CD8-positive, alpha-beta memory T cell (primary cell): ENCODE measurements around the gene TMEM120B. TPM values are rescaled to one million over a fixed set of nuclear protein-coding genes. Genes with fewer than 3 reads are reported as not detected.
"Not testable (repeated sequence)": the region's sequence is repeated elsewhere in the genome, so short reads cannot be mapped to it uniquely, and the experiment has no call there.

ENCODE experiments used
- CTCF ChIA-PET: fragments of 350-600 bp; sonication (Branson Sonifier 250); formaldehyde crosslinking; loops from one replicate; lab custom pipeline; 2021; ENCODE audit warnings: antibody characterized with exemption; lab: Charles Lee
- POLR2A ChIA-PET: fragments of 350-600 bp; sonication (Branson Sonifier 250); formaldehyde crosslinking; loops from one replicate; lab custom pipeline; 2021; ENCODE audit warnings: antibody characterized with exemption; lab: Charles Lee
- DNase-seq, 5 donors: peaks; one replicate each; pipeline versions ENCODE4 v3.0.0 to v3.0.0-alpha.2; 2020 to 2022; ENCODE audit warnings: mixed read lengths in 1 of 5
- H3K27ac ChIP-seq: one replicate; pipeline ENCODE4 v1.7.0; 2013; ENCODE audit warnings: low read depth, mild to moderate bottlenecking, low read length, moderate library complexity
- H3K27me3 ChIP-seq: 2 replicates; pipeline ENCODE4 v1.7.0; 2013; ENCODE audit warnings: low read length, mild to moderate bottlenecking; ENCODE audit not compliant: insufficient read depth, poor library complexity, severe bottlenecking
- H3K36me3 ChIP-seq: 2 replicates; pipeline ENCODE4 v1.7.0; 2013; ENCODE audit warnings: mild to moderate bottlenecking, low read length, moderate library complexity; ENCODE audit not compliant: insufficient read depth
- H3K4me1 ChIP-seq: 2 replicates; pipeline ENCODE4 v1.7.0; 2013; ENCODE audit warnings: mild to moderate bottlenecking, low read length, moderate library complexity; ENCODE audit not compliant: insufficient read depth
- H3K4me3 ChIP-seq: 2 replicates; pipeline ENCODE4 v1.7.0; 2013; ENCODE audit warnings: mild to moderate bottlenecking, low read length
- H3K9me3 ChIP-seq: 2 replicates; pipeline ENCODE4 v1.7.0; 2013; ENCODE audit warnings: mild to moderate bottlenecking, low read length
- H3K27ac Mint-ChIP-seq, 8 donors: one replicate each; pipeline ENCODE4 v1.8.0; 2020 to 2021; ENCODE audit warnings: mixed read lengths in 8 of 8, mild to moderate bottlenecking in 6 of 8, inconsistent platforms in 3 of 8, moderate library complexity in 3 of 8
- H3K27me3 Mint-ChIP-seq, 2 donors: one replicate each; pipeline ENCODE4 v1.8.0; 2020 to 2021; ENCODE audit warnings: mixed read lengths in 2 of 2, mild to moderate bottlenecking in 1 of 2, moderate library complexity in 1 of 2
- H3K36me3 Mint-ChIP-seq, 3 donors: one replicate each; pipeline ENCODE4 v1.8.0; 2020 to 2021; ENCODE audit warnings: mixed read lengths in 3 of 3, inconsistent platforms in 1 of 3, mild to moderate bottlenecking in 1 of 3
- H3K4me1 Mint-ChIP-seq, 3 donors: one replicate each; pipeline ENCODE4 v1.8.0; 2020 to 2021; ENCODE audit warnings: mixed read lengths in 3 of 3, inconsistent platforms in 1 of 3, mild to moderate bottlenecking in 1 of 3
- H3K4me3 Mint-ChIP-seq, 7 donors: one replicate each; pipeline ENCODE4 v1.8.0; 2020 to 2021; ENCODE audit warnings: mixed read lengths in 7 of 7, mild to moderate bottlenecking in 6 of 7, moderate library complexity in 4 of 7, inconsistent platforms in 2 of 7
- H3K9me3 Mint-ChIP-seq, 5 donors: one replicate each; pipeline ENCODE4 v1.8.0; 2020 to 2022; ENCODE audit warnings: mixed read lengths in 5 of 5, mild to moderate bottlenecking in 3 of 5, moderate library complexity in 2 of 5, inconsistent platforms in 1 of 5
- polyA plus RNA-seq: library from polyadenylated mRNA; unstranded; fragments of 300-500 nt; fragmentation: Illumina TruSeq; gene quantifications from one replicate; pipeline ENCODE4 v1.2.3, GENCODE V29; 2021
- total RNA-seq, 2 experiments: library from RNA; stranded (reverse); gene quantifications; one replicate each; pipeline ENCODE4 v1.2.3, GENCODE V29; 2021

TMEM120B gene
- total and polyA plus RNA-seq, 3 experiments from 2014 or later = 3.9 to 15.2 (median 12.5) TPM

GRCh38 chr12:121693155-121693687 lies 19.3 kb upstream of the TMEM120B start:
- no peak overlapping the region for H3K4me3 Mint-ChIP-seq
- CTCF ChIA-PET = interaction anchor here (1.0 to 10.0 kb wide), 6 partner anchors 19 to 141 kb away, joined by 3 to 104 read pairs (median 3); partner anchors contain the start of genes RHOF and TMEM120B
- POLR2A ChIA-PET = interaction anchor here (0.5 to 0.7 kb wide), 3 partner anchors 100 to 776 kb away, joined by 3 to 5 read pairs (median 3); partner anchors contain the start of gene RHOF
- H3K36me3 ChIP-seq = no peaks in the 10 kb centered on the region
- H3K27ac Mint-ChIP-seq = no peak overlapping the region
- no peak overlapping the region for H3K27ac ChIP-seq
- H3K36me3 Mint-ChIP-seq = no peaks in the 10 kb centered on the region
- H3K4me1 Mint-ChIP-seq = peaks cover 2 to 6% (median 5%) of the 10 kb centered on the region in 3 donors
- H3K9me3 ChIP-seq = no peaks in the 10 kb centered on the region
- H3K27me3 Mint-ChIP-seq = no peaks in the 10 kb centered on the region
- H3K9me3 Mint-ChIP-seq = no peaks in the 10 kb centered on the region
- H3K27me3 ChIP-seq = no peaks in the 10 kb centered on the region
- peaks cover 4% of the 10 kb centered on the region for H3K4me1 ChIP-seq
- DNase-seq = no peak
- no peak overlapping the region for H3K4me3 ChIP-seq

- Mint-ChIP-seq H3K27me3 (no peaks in the 10 kb centered on the region), H3K36me3 (no peaks in the 10 kb centered on the region), H3K27ac (no peak overlapping the region), H3K4me1 (peaks cover 2 to 6% (median 5%) of the 10 kb centered on the region in 3 donors), H3K4me3 (peak overlapping the region in 1 of 7 donors; percentile 32), H3K9me3 (no peaks in the 10 kb centered on the region)
- peaks cover 4% of the 10 kb centered on the region for H3K4me1 ChIP-seq
- no peak overlapping the region for H3K27ac ChIP-seq
- H3K4me3 ChIP-seq = no peak overlapping the region
- no peaks in the 10 kb centered on the region for H3K36me3 ChIP-seq
- peak in 2 of 5 donors; percentile 54 to 61 for DNase-seq
- POLR2A ChIA-PET = no interaction called here
- H3K9me3 ChIP-seq = no peaks in the 10 kb centered on the region
- CTCF ChIA-PET = interaction anchor here (1.0 to 10.0 kb wide), 6 partner anchors 76 to 115 kb away, joined by 4 to 104 read pairs (median 10); partner anchors contain the start of gene RHOF
- no peaks in the 10 kb centered on the region for H3K27me3 ChIP-seq
Observed at GRCh38 chr12:121697093-121697698, 15.4 kb upstream of the TMEM120B start.

GRCh38 chr12:121697861-121698260 lies 14.7 kb upstream of the TMEM120B start:
- CTCF ChIA-PET = interaction anchor here (1.0 to 10.0 kb wide), 6 partner anchors 75 to 140 kb away, joined by 4 to 104 read pairs (median 6); partner anchors contain the start of gene RHOF
- H3K4me1 ChIP-seq, H3K36me3 ChIP-seq, H3K27me3 ChIP-seq, H3K27ac Mint-ChIP-seq, H3K27me3 Mint-ChIP-seq, DNase-seq, H3K4me3 Mint-ChIP-seq, H3K36me3 Mint-ChIP-seq, H3K4me1 Mint-ChIP-seq, H3K9me3 ChIP-seq, H3K9me3 Mint-ChIP-seq, H3K27ac ChIP-seq, H3K4me3 ChIP-seq, POLR2A ChIA-PET: not testable (repeated sequence)

- DNase-seq = no peak
- Mint-ChIP-seq H3K36me3 (no peaks in the 10 kb centered on the region), H3K4me1 (peaks cover 2 to 6% (median 5%) of the 10 kb centered on the region in 3 donors), H3K4me3 (no peak overlapping the region), H3K9me3 (peaks cover 0 to 2% (median 0%) of the 10 kb centered on the region in 5 donors), H3K27ac (peak overlapping the region in 1 of 8 donors; percentile 39), H3K27me3 (peaks cover 0 to 3% of the 10 kb centered on the region in 2 donors)
- H3K27me3 ChIP-seq = no peaks in the 10 kb centered on the region
- no peak overlapping the region for H3K27ac ChIP-seq
- H3K4me3 ChIP-seq = no peak overlapping the region
- H3K9me3 ChIP-seq = no peaks in the 10 kb centered on the region
- ChIA-PET CTCF (interaction anchor here (1.7 to 10.0 kb wide), 4 partner anchors 11 to 110 kb away, joined by 6 to 104 read pairs (median 10); partner anchors contain the start of genes RHOF and TMEM120B), POLR2A (no interaction called here)
- H3K4me1 ChIP-seq = peaks cover 4% of the 10 kb centered on the region
- H3K36me3 ChIP-seq = no peaks in the 10 kb centered on the region
Observed at GRCh38 chr12:121701667-121702277, 10.8 kb upstream of the TMEM120B start.

- no peak for DNase-seq
- H3K36me3 ChIP-seq = no peaks in the 10 kb centered on the region
- H3K36me3 Mint-ChIP-seq = no peaks in the 10 kb centered on the region
- H3K9me3 ChIP-seq = no peaks in the 10 kb centered on the region
- H3K27ac ChIP-seq = no peak overlapping the region
- CTCF ChIA-PET = interaction anchor here (2.5 to 2.7 kb wide), 2 partner anchors 9 to 91 kb away, joined by 7 to 11 read pairs; partner anchors contain the start of genes RHOF and TMEM120B
- no peak overlapping the region for H3K4me3 ChIP-seq
- H3K27me3 ChIP-seq = no peaks in the 10 kb centered on the region
- H3K4me3 Mint-ChIP-seq = no peak overlapping the region
- H3K4me1 Mint-ChIP-seq = no peaks in the 10 kb centered on the region
- no peaks in the 10 kb centered on the region for H3K4me1 ChIP-seq
- H3K9me3 Mint-ChIP-seq = peaks cover 0 to 2% (median 0%) of the 10 kb centered on the region in 5 donors
- H3K27me3 Mint-ChIP-seq = peaks cover 0 to 3% of the 10 kb centered on the region in 2 donors
- POLR2A ChIA-PET = interaction anchor here (0.6 kb wide), 1 partner anchor 83 kb away, joined by 5 read pairs; no protein-coding TSS in a partner anchor
- H3K27ac Mint-ChIP-seq = no peak overlapping the region
Observed at GRCh38 chr12:121702944-121703343, 9.6 kb upstream of the TMEM120B start.

GRCh38 chr12:121705514-121705913 lies 7.0 kb upstream of the TMEM120B start:
- Histone ChIP-seq H3K27me3 (no peaks in the 10 kb centered on the region), H3K36me3 (no peaks in the 10 kb centered on the region), H3K4me1 (no peaks in the 10 kb centered on the region), H3K4me3 (no peak overlapping the region), H3K27ac (no peak overlapping the region), H3K9me3 (no peaks in the 10 kb centered on the region)
- H3K36me3 Mint-ChIP-seq = no peaks in the 10 kb centered on the region
- H3K4me3 Mint-ChIP-seq = no peak overlapping the region
- no peak for DNase-seq
- peaks cover 0 to 2% (median 0%) of the 10 kb centered on the region in 5 donors for H3K9me3 Mint-ChIP-seq
- ChIA-PET POLR2A (no interaction called here), CTCF (interaction anchor here (1.2 to 1.3 kb wide), 3 partner anchors 69 to 106 kb away, joined by 3 to 6 read pairs (median 4); partner anchors contain the start of gene RHOF)
- no peaks in the 10 kb centered on the region for H3K4me1 Mint-ChIP-seq
- peak overlapping the region in 2 of 8 donors; percentile 1 to 14 for H3K27ac Mint-ChIP-seq
- peaks cover 0 to 3% of the 10 kb centered on the region in 2 donors for H3K27me3 Mint-ChIP-seq

- ChIA-PET POLR2A (no interaction called here), CTCF (no interaction called here)
- DNase-seq = no peak
- no peaks in the 10 kb centered on the region for H3K9me3 ChIP-seq
- Mint-ChIP-seq H3K4me3 (no peak overlapping the region), H3K27me3 (peaks cover 0 to 3% of the 10 kb centered on the region in 2 donors), H3K9me3 (peaks cover 0 to 2% (median 0%) of the 10 kb centered on the region in 5 donors), H3K27ac (no peak overlapping the region), H3K36me3 (peaks cover 0 to 8% (median 0%) of the 10 kb centered on the region in 3 donors), H3K4me1 (peaks cover 7 to 15% (median 12%) of the 10 kb centered on the region in 3 donors)
- H3K4me3 ChIP-seq = no peak overlapping the region
- H3K36me3 ChIP-seq = no peaks in the 10 kb centered on the region
- H3K4me1 ChIP-seq = peaks cover 12% of the 10 kb centered on the region
- H3K27me3 ChIP-seq = no peaks in the 10 kb centered on the region
- H3K27ac ChIP-seq = no peak overlapping the region
Observed at GRCh38 chr12:121708313-121709063, 4.1 kb upstream of the TMEM120B start.
